NOMO-1 (cell line): ENCODE measurements around the gene UBE2G2.

ENCODE experiments used
- DNase-seq, 2 experiments: peaks; one replicate each; lab custom pipeline; 2025; ENCODE audit not compliant: unreplicated experiment in 2 of 2; lab: John Stamatoyannopoulos, UW

UBE2G2 gene

DNA sequence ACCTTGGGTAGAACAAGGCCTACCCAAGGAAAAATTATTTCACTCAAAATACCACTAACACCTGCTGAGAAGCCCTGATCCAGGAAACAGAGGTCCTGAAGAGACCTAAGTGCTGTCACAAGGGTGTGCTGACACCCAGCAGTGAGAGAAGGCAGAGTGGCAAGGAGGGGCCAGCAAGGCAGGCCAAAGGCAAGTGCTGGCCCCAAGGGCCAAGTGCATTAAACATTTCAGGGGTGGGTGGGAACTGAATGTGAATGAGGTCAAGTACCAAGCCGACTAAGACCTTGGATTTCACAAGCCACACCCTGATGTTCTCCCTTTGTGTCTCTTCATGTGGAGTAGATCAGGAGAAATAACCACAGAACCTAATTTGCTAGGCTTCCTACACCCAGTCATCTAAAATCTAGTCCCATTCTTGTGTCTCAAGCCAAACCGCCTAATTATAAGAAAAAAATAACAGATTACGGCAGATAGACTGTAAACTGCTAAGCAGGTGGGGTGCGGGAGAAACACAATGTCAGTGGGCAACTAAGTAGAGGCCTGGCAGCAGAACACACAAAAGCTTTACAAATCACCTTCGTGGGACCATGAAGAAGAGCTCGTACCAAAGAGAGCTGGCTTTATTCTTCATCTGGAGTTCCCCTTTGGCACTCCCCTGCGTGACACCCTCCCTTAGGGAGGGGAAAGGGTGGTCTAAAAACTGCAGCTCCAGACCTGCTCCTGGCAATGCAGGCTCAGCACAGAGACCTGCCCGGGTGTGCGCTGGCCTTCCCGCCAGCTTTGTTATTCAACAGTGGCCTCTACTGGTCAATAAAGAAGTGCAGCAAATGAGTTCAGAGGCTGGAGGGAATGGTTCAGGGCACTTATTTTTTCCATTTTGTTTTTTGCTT lies 8.7 kb downstream of the UBE2G2 start:
- DNase-seq = peak; percentile 48 to 51

DNA sequence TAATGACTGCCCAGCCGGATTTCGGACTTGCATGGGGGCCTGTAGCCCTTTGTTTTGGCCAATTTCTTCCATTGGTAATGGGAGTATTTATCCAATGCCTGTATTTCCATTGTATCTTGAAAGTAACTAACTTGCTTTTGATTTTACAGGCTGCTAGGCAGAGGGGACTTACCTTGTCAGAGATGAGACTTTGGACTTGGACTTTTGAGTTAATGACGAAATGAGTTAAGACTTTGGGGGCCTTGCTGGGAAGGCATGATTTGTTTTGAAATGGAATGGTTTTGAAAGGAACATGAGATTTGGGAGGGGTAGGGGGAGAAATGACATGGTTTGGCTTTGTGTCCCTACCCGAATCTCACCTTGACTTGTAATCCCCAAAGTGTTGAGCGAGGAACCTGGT lies 9.6 kb downstream of the UBE2G2 start:
- DNase-seq = no peak

- DNase-seq = no peak
Measured at GRCh38 chr21:44791246-44791645, 10.4 kb downstream of the UBE2G2 start.

GRCh38 chr21:44790368-44790767 lies 11.3 kb downstream of the UBE2G2 start:
- DNase-seq = no peak

GRCh38 chr21:44789880-44790279 lies 11.7 kb downstream of the UBE2G2 start:
- DNase-seq = no peak

DNA sequence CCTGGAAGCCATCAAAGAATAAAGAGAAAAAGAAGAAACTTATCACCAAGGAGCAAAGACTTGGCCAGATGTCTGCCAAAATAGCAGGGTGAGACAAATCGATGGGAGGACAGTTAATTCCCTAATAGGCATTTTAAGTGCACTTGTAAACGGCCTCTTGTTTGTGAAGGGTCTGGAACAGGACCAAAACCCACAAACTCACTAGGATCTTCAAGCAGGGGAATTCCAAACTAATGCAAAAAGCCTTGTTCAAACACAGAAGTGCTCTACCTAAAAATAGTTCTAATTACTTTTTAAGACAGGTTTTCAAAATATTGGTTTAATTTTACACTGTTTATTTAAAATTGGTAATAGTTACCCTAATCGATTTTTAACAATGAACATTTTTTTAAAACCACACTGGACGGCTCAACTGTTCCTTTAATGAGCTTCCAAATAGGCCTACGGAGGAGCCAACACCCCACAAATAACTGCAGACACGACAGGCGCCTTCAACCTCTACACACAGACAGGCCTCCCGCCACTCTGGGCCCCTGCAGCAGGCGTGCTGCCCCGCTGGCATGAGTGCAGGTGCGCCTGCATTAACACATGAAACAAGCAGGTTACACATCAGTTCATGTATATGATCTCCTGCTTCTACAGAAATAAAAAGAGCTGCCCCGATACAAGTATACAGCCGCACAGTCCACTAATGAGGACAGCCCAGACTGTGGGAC lies 15.8 kb downstream of the UBE2G2 start:
- no peak for DNase-seq

DNA sequence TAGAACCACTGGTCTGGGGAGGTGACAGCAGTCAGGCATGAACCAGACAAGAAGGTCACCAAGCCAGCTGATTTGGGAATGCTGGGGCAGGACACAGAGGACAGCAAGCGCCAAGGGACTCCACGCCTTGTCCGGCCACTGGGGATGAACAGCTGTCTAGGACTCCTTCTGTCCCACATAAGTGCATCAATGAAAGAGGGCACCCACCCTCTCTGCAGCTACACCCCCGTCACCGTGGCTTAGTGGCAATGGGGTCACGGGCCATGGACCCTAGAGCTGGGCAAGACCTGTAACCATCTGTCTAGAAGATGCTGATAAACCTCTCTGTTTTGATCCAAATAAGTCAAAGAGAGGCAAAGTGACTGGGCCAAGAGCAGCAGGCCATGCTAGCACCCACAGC lies 16.8 kb downstream of the UBE2G2 start:
- no peak for DNase-seq

- no peak for DNase-seq
Measured at GRCh38 chr21:44783020-44783696, 18.5 kb downstream of the UBE2G2 start.

DNA sequence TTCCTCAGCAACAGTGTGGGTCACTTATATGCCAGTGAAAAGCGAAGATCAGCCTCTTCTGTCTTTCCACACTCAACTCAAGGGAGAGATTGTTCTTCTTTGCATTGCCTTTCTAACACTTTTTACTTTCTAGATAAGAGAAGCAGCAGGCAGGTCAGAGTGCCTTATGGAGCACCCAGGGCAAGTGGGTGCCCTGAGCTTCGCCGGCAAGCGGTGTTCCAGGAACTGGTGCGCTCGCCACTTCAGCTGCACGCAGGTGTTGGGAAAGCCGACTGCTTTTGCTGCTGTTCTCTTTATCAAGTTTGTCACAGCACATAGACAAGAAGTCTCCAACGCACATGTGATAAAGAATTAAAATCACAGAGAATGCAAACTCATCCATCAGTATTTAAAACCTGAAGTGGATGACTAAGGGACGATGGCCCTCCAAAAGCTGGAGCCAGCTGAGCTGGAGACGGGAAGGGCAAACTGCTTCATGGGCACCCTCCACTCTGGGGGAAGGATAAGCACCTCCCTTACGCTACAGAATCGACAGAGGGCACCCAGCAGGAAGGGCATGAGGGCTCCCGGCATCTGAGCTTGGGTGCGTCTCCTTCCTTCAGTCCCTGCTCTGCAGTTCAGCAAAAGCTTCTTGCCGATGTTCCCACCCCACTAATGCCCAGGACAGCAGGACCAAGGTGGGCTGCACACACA lies 20.7 kb downstream of the UBE2G2 start:
- DNase-seq = no peak

DNA sequence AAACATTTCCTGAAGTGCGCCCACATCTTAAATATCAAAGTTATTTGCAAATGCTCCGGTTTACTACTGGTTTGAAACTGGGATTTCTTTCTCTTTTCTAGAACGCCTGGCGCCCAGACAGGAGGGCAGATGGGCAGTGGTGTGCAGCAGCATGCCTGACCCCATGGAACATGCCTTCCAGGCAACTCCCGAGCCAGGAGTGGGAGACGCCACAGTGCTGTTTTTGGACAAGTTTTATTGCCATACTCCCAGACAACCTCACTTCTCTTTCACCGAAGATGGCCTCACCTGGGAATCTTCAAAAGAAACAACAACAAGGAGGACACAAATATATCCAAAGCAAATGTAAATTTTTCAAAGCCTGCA lies 21.5 kb downstream of the UBE2G2 start:
- DNase-seq = no peak

DNA sequence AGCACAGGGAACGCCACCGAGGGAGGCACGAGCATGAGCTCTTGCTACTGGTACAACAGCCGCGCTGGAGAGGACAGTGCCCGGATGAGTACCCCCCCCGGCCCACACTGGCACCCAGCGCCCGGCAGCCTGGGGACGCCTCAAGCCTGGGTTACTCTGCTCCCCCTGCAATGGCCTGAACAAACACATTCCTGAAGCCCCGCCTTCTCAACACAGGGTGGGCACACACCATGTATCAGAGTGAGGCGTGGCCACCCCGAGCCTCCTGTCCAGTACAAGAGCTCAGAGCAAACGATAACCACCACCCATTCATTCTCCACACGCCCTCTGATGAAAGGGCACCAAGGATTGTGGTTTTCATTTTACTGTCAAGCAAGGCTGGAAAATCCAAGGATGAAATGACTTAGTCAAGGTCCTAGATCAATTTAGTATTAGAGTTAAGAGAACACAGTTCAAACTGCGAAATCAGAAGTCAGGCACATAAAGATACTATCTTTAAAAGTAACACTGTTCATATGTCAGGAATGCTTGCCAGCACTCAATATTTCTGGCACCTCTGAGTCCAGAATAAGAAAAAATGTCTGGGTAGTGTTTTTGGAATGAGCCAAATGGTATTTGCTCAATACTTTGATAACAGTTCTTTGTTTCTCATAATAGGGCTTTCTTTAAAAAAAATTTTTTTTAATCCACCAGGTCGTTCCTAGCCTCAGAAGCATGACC lies 22.0 kb downstream of the UBE2G2 start:
- no peak for DNase-seq

- no peak for DNase-seq
Measured at GRCh38 chr21:44778983-44779382, 22.6 kb downstream of the UBE2G2 start.

- peak; percentile 23 to 74 for DNase-seq
Measured at GRCh38 chr21:44778499-44778911, 23.1 kb downstream of the UBE2G2 start.

DNA sequence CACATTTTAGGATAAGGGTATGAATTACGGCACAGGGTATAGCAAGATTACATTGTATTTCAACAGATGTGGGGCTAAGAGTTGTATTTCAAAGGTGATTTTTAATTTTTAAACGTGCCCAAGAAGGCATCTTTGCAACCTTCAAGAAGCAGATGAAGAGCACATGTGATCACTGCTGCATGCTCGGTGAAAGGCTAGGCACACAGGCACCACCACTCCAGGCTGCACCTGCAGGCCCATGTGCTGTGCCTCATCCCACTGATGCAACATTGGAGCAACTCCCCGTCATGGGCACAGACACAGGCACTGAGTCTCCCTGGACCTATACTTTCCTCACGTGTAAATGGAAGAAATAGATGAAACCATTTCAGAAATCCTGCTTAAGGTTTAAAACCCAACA lies 23.5 kb downstream of the UBE2G2 start:
- no peak for DNase-seq

DNA sequence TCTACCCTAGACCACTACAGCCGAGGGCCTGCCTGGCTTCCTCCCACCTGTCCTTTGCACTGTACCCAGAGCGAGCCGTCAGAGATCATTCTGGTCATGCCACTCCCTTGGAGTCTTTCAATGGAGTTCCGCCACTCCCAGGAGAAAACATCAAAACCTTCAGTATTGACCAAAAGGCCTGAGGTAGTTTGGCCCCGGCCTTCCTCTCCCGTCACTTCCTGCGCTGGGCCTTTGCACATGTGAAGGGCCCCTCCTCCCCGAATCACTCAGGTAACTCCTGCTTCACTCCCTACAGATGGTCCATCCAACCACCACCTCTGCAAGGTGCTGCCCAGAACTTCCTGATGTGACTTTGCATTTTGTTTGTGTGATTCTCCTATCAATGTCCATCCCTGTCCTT lies 26.6 kb downstream of the UBE2G2 start:
- DNase-seq = no peak

- DNase-seq = no peak
Measured at GRCh38 chr21:44773291-44773932, 28.2 kb downstream of the UBE2G2 start.

- no peak for DNase-seq
Measured at GRCh38 chr21:44771896-44772525, 29.6 kb downstream of the UBE2G2 start.

- no peak for DNase-seq
Measured at GRCh38 chr21:44767834-44768831, 33.5 kb downstream of the UBE2G2 start.
